ENCODE measurements around the gene EFCAB6.

EFCAB6 gene

DNA sequence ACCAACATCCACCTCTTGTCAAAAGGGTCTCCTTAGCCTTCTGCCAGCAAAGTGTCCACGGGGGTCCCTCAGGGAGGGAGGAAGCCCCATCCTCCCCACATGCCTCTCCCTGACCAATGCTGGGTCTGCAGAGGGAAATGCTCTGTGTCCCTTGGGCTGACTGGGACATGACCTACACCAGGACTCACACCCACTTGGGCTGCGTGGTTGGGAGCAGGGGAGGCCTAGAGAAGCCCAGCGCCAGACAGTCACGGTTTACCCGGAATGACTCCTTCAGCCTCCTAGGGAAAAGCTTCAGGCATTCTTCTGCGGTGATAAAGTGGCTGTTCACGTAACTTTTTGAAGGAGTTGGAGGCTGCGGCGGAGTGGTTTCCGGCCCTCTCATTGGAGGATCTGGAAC, 180.3 kb downstream of the EFCAB6 start:
- no peak for DNase-seq

- no peak for DNase-seq
Measured at GRCh38 chr22:43631201-43631600, 180.9 kb downstream of the EFCAB6 start.

GRCh38 chr22:43630451-43630850, 181.7 kb downstream of the EFCAB6 start:
- DNase-seq: no peak

GRCh38 chr22:43628250-43628649, 183.9 kb downstream of the EFCAB6 start:
- no peak for DNase-seq

DNA sequence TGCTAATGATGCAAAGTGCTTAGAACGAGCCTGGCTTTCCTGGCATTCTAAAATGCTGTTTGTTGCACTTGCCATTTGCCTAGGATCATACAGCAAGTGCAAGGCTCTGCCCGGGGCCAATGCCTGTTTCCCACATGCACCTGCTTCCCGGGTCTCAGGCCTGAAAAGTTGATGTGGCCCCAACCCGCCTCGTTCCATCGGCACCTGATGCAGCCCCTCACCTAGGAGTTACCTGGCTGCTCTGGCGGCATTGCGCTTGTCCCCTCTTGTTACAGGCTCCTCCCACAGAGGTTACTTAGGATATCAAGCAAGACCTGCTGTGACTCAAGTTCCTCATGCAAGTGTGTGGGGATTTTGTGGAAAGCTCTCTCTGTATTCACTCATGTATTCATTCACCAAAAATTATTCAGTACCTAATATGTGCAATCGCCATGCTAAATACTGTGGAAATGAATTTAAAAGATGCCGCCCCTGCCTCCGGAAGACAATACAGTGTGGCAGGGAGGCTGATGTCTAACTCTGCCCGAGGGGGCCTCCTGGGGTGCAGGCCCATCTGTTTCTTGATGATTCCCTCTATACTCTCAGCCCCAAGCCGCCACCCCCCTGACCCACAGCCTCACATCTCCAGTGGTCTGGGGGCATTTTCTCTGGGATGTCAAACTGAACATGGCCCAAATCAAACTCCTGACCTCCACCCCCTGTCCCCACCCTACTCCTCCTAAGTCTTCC, 184.5 kb downstream of the EFCAB6 start:
- DNase-seq: no peak

DNA sequence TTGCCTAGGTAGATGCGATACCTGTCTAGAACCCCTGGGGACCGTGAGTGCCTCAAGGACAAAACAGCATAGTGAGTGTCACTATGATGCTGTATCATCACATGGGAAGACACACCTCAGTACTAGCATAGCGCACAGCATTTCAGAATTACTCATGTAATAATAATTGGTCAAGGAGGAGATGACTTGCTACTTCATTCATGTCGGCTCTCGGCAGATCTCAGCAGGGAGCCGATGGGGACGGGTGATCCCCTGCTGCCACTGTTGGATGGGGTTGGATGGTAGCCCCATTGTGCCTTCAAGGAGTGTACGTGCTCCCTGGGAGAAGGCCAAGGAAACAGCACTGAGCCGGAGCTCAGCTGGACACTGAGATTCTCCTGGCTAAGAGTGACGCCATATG, 186.9 kb downstream of the EFCAB6 start:
- DNase-seq: peak; percentile 23

GRCh38 chr22:43624144-43624998, 187.7 kb downstream of the EFCAB6 start:
- DNase-seq: peak; percentile 75

DNA sequence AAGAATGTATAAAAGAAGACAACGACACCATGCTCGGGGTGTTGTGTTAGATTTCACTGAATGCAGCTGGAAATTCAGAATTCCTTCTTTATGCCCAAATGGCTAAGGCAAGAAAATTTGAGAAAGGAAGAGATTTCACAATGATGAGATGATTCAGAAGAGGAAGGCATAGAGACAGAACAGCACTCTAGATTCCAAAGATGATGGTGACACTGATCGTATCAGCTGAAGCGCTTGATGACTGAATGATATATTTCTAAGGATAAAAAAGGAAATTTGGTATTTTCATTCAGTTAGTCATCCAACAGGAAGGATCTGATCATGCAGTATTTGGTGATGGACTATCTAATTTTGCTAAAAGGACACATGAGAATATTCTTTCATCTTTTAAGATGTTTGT, 189.2 kb downstream of the EFCAB6 start:
- DNase-seq: no peak

- DNase-seq: no peak
Measured at GRCh38 chr22:43620197-43620596, 191.9 kb downstream of the EFCAB6 start.

DNA sequence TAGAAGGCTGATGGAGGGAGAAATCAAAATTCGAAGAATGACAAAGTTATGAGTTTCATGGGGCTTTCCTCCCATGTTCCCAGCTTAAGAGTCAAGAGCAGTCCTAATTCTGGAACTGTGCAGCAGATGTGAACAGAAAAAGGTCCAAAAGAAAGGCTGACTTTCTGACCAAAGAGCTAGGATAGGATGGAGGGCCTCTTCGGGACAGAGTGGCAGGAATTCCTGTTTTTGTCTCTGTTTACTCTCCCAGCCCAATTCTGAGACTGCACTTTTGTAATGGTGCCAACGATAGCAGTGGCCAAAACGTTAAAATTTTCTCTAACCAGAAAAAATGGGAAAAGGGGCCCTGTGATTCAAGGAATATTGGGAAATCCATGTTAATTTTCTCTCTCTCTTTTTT, 193.6 kb downstream of the EFCAB6 start:
- no peak for DNase-seq

GRCh38 chr22:43616645-43617044, 195.5 kb downstream of the EFCAB6 start:
- peak; percentile 42 for DNase-seq

- no peak for DNase-seq
Measured at GRCh38 chr22:43600265-43600664, 211.8 kb downstream of the EFCAB6 start.

DNA sequence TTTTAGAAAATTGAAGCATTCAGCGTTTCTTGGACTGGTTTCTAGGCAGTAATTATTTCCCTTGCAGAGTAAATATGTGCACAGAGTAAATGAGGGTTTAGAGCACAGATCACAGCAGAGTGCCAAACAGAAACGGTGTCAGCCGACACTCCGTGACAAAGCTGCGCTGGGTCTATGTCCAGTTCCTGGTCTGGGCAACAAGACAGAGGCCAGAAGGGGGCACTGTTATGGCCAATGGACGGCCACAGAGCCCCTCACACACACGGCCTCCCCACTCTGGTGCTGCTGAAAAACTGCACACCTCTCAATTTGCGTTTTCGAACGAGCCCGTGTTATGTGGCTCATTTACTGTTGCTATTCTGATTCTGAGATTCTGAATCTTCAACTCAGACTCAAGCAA, 219.6 kb downstream of the EFCAB6 start:
- peak; percentile 3 for DNase-seq

- peak; percentile 7 for DNase-seq
Measured at GRCh38 chr22:43591380-43591779, 220.7 kb downstream of the EFCAB6 start.

DNA sequence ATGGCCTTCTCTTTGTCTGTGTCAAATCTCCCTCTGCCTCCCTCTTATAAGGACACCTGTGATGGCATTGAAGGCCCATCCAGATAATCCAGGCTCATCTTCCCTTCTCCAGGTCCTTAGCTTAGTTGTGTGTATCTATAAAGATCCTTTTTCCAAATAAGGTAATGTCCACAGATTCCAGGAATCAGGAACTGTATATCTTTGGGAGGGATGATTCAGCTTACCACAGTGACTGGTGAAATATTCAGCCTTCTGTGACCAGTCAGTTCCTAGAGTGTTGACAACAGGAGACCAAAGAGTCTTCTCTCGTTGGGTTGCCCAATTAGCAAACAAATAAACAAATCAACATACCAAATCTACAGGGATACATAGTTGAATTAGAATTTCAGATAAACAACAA, 224.5 kb downstream of the EFCAB6 start:
- DNase-seq: peak; percentile 44

GRCh38 chr22:43583501-43583900, 228.6 kb downstream of the EFCAB6 start:
- DNase-seq: no peak

- no peak for DNase-seq
Measured at GRCh38 chr22:43582394-43582793, 229.7 kb downstream of the EFCAB6 start.

- DNase-seq: no peak
Measured at GRCh38 chr22:43580271-43580750, 231.8 kb downstream of the EFCAB6 start.

- no peak for DNase-seq
Measured at GRCh38 chr22:43574738-43575137, 237.4 kb downstream of the EFCAB6 start.

DNA sequence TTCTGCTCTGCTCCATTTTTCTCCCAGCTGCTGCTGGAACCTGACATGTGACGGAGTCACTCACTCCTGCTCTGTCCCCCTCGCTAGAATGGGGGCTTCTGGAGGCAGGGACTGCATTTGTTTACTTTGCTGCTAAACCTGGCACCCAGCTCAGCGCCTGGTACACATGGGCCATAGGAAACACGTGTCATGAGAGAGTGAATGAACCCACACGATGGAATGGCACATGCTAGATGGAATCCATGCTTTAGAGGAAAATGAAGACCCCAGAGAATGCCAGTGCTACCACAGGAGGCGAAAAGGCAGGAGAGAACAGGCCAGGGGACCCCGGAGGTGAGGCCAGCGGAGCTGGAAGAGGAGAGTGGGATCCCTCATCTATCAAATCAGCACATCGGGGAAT, 239.4 kb downstream of the EFCAB6 start:
- no peak for DNase-seq

DNA sequence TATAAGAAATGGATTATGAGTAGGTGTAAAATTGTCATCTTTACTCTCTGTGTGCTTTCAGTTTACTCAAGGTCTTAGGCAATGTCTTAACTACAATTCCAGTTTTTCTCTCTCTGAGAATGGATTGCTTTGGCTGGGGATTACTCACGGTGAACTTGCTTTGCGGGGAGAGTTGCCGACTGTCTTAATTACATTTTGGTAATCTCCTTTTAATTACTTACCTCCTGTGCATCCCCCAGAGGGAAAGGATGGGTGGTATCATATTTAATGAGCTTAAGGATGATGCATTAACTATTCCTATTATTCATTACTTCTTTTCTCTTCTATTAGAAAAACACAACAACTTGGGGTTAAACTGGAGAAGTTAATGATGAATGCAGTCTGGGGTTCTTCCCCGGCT, 240.9 kb downstream of the EFCAB6 start:
- DNase-seq: no peak

- DNase-seq: no peak
Measured at GRCh38 chr22:43570531-43571165, 241.5 kb downstream of the EFCAB6 start.

GRCh38 chr22:43569111-43569510, 243.0 kb downstream of the EFCAB6 start:
- no peak for DNase-seq

Data from DMS53 (cell line).